ENCODE results near the gene PDE6C. TPM values are rescaled to one million over a fixed set of nuclear protein-coding genes. Genes with fewer than 3 reads are reported as not detected.

PDE6C gene
- polyA plus RNA-seq, 1 experiment, result not detected

GRCh38 chr10:93614101-93614825 is 1.9 kb downstream of the PDE6C start:
- ChIA-PET POLR2A (no interaction called here), CTCF (no interaction called here)
- peaks cover 7% of the 10 kb centered on the region for H3K27me3 ChIP-seq (ENCODE audit: control insufficient read depth, insufficient read depth, low read length)
- no peak for DNase-seq (ENCODE audit: low read depth)
- TF ChIP-seq, protein P1, sequence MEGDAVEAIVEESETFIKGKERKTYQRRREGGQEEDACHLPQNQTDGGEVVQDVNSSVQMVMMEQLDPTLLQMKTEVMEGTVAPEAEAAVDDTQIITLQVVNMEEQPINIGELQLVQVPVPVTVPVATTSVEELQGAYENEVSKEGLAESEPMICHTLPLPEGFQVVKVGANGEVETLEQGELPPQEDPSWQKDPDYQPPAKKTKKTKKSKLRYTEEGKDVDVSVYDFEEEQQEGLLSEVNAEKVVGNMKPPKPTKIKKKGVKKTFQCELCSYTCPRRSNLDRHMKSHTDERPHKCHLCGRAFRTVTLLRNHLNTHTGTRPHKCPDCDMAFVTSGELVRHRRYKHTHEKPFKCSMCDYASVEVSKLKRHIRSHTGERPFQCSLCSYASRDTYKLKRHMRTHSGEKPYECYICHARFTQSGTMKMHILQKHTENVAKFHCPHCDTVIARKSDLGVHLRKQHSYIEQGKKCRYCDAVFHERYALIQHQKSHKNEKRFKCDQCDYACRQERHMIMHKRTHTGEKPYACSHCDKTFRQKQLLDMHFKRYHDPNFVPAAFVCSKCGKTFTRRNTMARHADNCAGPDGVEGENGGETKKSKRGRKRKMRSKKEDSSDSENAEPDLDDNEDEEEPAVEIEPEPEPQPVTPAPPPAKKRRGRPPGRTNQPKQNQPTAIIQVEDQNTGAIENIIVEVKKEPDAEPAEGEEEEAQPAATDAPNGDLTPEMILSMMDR (IDR thresholded peaks at IDR 0.05; ENCODE audit: insufficient read depth, low read depth, low read length), result no peak
- no peaks in the 10 kb centered on the region for H3K36me3 ChIP-seq (ENCODE audit: control insufficient read depth, insufficient read depth, low read length)
- no peak overlapping the region for H3K4me3 ChIP-seq (ENCODE audit: low read depth, low read length)

GRCh38 chr10:93615576-93616235 is 3.4 kb downstream of the PDE6C start:
- Histone ChIP-seq H3K27me3 (ENCODE audit: control insufficient read depth, insufficient read depth, low read length) (peaks cover 9% of the 10 kb centered on the region), H3K4me3 (ENCODE audit: low read depth, low read length) (no peak overlapping the region), H3K36me3 (ENCODE audit: control insufficient read depth, insufficient read depth, low read length) (no peaks in the 10 kb centered on the region)
- TF ChIP-seq, protein P1 (IDR thresholded peaks at IDR 0.05; ENCODE audit: insufficient read depth, low read depth, low read length), result no peak
- ChIA-PET CTCF (interaction anchor here (0.9 kb wide), 1 partner anchor 10 kb away, joined by 3 read pairs; no protein-coding TSS in a partner anchor), POLR2A (interaction anchor here (0.7 kb wide), 1 partner anchor 551 kb away, joined by 11 read pairs; no protein-coding TSS in a partner anchor)
- DNase-seq (ENCODE audit: low read depth), result no peak

GRCh38 chr10:93620925-93621324 is 8.6 kb downstream of the PDE6C start:
- DNase-seq (ENCODE audit: low read depth), result no peak
- ChIA-PET CTCF (no interaction called here), POLR2A (no interaction called here)
- Histone ChIP-seq H3K27me3 (ENCODE audit: control insufficient read depth, insufficient read depth, low read length) (peaks cover 10% of the 10 kb centered on the region), H3K36me3 (ENCODE audit: control insufficient read depth, insufficient read depth, low read length) (no peaks in the 10 kb centered on the region), H3K4me3 (ENCODE audit: low read depth, low read length) (no peak overlapping the region)
- TF ChIP-seq, protein P1 (IDR thresholded peaks at IDR 0.05; ENCODE audit: insufficient read depth, low read depth, low read length), result no peak

DNA sequence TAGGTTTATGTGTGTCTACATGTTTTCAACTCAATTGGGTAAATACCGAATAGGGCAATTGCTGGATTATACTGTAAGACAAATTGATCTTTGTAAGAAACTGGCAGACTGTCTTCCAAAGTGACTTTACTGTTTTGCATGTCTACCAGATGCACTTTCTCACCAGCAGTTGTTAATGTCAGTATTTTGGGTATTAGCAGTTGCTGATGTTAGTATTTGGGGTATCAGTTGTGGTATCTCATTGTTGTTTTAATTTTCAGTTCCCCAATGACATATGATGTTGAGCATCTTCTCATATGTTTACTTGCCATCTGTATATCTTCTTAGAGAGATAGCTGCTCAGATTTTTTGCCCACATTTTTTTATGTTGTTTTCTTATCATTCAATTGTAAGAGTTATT is 10.6 kb downstream of the PDE6C start:
- ChIA-PET POLR2A (no interaction called here), CTCF (no interaction called here)
- Histone ChIP-seq H3K4me3 (ENCODE audit: low read depth, low read length) (no peak overlapping the region), H3K27me3 (ENCODE audit: control insufficient read depth, insufficient read depth, low read length) (peaks cover 10% of the 10 kb centered on the region), H3K36me3 (ENCODE audit: control insufficient read depth, insufficient read depth, low read length) (no peaks in the 10 kb centered on the region)
- no peak for DNase-seq (ENCODE audit: low read depth)
- TF ChIP-seq, protein P1 (IDR thresholded peaks at IDR 0.05; ENCODE audit: insufficient read depth, low read depth, low read length), result no peak

GRCh38 chr10:93628858-93629257 is 16.5 kb downstream of the PDE6C start:
- no peak for DNase-seq (ENCODE audit: low read depth)
- POLR2A ChIA-PET, result no interaction called here
- Histone ChIP-seq H3K27me3 (ENCODE audit: control insufficient read depth, insufficient read depth, low read length) (peaks cover 11% of the 10 kb centered on the region), H3K4me3 (ENCODE audit: low read depth, low read length) (no peak overlapping the region), H3K36me3 (ENCODE audit: control insufficient read depth, insufficient read depth, low read length) (no peaks in the 10 kb centered on the region)
- TF ChIP-seq, protein P1 (IDR thresholded peaks at IDR 0.05; ENCODE audit: insufficient read depth, low read depth, low read length), result no peak
- CTCF ChIA-PET, result interaction anchor here (1.4 kb wide), 1 partner anchor 15 kb away, joined by 3 read pairs; no protein-coding TSS in a partner anchor

Measured in BJ (cell line).